ENCODE results near the gene MRTFA.
"Not testable (repeated sequence)": the region's sequence is repeated elsewhere in the genome, so short reads cannot be mapped to it uniquely, and the experiment has no call there.

Gene MRTFA

DNA sequence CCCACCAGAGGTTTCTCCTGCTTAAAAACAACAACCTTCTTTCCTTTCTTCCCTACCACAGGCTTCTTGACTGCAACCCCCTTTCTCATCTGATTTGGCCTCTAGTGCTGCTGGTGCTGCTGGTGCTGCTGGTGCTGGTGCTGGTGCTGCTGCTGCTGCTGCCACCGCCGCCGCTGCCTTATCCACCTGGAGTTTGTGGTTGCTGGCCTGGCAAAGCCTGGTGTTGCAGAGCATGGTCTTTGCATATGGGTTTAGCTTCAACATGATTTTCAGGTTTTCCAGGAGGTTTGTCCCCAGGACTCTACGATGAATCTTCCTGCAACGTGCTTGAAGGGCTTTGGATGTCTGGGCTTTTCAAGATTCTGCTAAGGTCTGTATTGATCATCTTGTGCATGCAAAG, 49.7 kb downstream of the MRTFA start:
- no peaks in the 10 kb centered on the region for H3K4me1 ChIP-seq (ENCODE audit: control insufficient read depth in 1 of 2, insufficient read depth in 2 of 2, low read length in 2 of 2)
- peaks cover 0 to 5% of the 10 kb centered on the region in 2 donors for H3K36me3 ChIP-seq (ENCODE audit: control insufficient read depth in 1 of 2, insufficient read depth in 2 of 2, low read length in 2 of 2)
- no peak overlapping the region for H3K4me3 ChIP-seq (ENCODE audit: low read depth in 1 of 2, low read length in 2 of 2)
- H3K27me3 ChIP-seq (ENCODE audit: control insufficient read depth in 1 of 2, insufficient read depth in 2 of 2, low read length in 2 of 2): no peaks in the 10 kb centered on the region
- no peak overlapping the region for H3K9ac ChIP-seq (ENCODE audit: low read depth in 1 of 2, low read length in 2 of 2)
- H3K9me3 ChIP-seq (ENCODE audit: control insufficient read depth in 1 of 2, low read length in 2 of 2): no peaks in the 10 kb centered on the region
- H3K27ac ChIP-seq (ENCODE audit: low read depth, low read length): no peak overlapping the region

DNA sequence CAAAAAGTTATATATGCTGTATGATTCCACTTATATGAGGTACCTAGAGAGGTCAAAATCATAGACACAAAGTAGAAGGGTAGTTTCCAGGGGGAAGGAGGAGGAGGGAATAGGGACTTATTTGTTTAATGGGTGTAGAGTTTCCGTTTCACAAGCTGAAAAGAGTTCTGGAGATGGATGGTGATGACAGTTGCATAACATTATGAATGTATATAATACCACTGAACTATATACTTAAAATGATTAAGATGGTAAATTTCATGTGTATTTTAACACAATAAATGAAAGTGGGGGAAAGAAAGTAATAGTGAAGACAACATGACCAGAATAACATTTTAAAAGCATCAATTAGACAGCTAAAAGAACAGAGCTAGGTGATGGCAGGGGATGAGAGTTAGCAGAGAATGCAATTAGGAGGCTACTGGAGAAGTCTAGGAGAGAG, 51.2 kb downstream of the MRTFA start:
- no peak overlapping the region for H3K27ac ChIP-seq (ENCODE audit: low read depth, low read length)
- H3K4me1 ChIP-seq (ENCODE audit: control insufficient read depth in 1 of 2, insufficient read depth in 2 of 2, low read length in 2 of 2): no peaks in the 10 kb centered on the region
- H3K36me3 ChIP-seq (ENCODE audit: control insufficient read depth in 1 of 2, insufficient read depth in 2 of 2, low read length in 2 of 2): peaks cover 0 to 5% of the 10 kb centered on the region in 2 donors
- H3K9me3 ChIP-seq (ENCODE audit: control insufficient read depth in 1 of 2, low read length in 2 of 2): no peaks in the 10 kb centered on the region
- H3K4me3 ChIP-seq (ENCODE audit: low read depth in 1 of 2, low read length in 2 of 2): no peak overlapping the region
- no peak overlapping the region for H3K9ac ChIP-seq (ENCODE audit: low read depth in 1 of 2, low read length in 2 of 2)
- H3K27me3 ChIP-seq (ENCODE audit: control insufficient read depth in 1 of 2, insufficient read depth in 2 of 2, low read length in 2 of 2): no peaks in the 10 kb centered on the region

DNA sequence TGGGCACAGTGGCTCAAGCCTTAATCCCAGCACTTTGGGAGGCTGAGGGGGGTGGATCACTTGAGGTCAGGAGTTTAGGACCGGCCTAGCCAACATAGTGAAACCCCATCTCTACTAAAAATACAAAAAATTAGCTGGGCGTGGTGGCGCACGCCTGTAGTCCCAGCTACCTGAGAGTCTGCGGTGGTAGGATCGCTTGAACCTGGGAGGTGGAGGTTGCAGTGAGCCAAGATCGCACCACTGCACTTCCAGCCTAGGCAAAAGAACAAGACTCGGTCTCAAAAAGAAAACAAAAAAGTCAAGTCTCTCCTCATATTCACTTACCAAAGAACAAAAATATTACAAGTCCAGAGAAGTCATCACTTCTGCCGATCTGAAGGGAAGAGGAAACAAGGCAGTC, 51.8 kb downstream of the MRTFA start:
- not testable (repeated sequence) for H3K36me3 ChIP-seq (ENCODE audit: control insufficient read depth in 1 of 2, insufficient read depth in 2 of 2, low read length in 2 of 2); H3K27me3 ChIP-seq (ENCODE audit: control insufficient read depth in 1 of 2, insufficient read depth in 2 of 2, low read length in 2 of 2); H3K4me3 ChIP-seq (ENCODE audit: low read depth in 1 of 2, low read length in 2 of 2); H3K4me1 ChIP-seq (ENCODE audit: control insufficient read depth in 1 of 2, insufficient read depth in 2 of 2, low read length in 2 of 2); H3K9me3 ChIP-seq (ENCODE audit: control insufficient read depth in 1 of 2, low read length in 2 of 2); H3K27ac ChIP-seq (ENCODE audit: low read depth, low read length); H3K9ac ChIP-seq (ENCODE audit: low read depth in 1 of 2, low read length in 2 of 2)

DNA sequence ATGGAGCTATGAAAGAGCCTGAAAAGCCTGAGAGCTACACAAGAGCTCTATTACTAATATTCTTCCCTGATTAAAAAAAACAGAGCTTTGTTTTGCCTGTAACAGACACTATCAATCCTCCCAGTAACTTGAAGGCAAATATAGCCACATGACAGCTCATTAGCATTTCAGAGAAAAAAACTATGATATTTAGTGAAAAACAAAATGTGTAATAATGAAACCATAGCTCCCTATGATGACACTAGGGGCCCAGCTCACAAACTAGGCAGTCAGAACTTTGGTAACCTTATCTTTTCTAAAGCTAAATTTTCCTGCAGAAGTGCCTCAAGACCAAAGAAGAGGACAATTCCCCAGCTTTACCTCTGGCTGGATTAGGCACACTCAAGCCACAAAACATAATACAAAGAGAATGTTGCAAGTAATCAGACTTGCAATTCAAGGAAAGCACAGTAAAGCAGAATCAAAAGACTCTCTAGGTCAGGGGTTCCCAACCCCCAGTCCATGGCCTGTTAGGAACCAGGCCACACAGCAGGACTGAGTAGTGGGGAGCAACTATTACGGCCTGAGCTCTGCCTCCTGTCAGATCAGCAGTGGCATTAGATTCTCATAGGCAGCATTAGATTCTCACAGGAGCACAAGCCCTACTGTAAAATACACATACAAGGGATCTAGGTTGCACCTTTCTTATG, 53.3 kb downstream of the MRTFA start:
- no peak overlapping the region for H3K9ac ChIP-seq (ENCODE audit: low read depth in 1 of 2, low read length in 2 of 2)
- H3K27ac ChIP-seq (ENCODE audit: low read depth, low read length): no peak overlapping the region
- no peaks in the 10 kb centered on the region for H3K27me3 ChIP-seq (ENCODE audit: control insufficient read depth in 1 of 2, insufficient read depth in 2 of 2, low read length in 2 of 2)
- H3K4me3 ChIP-seq (ENCODE audit: low read depth in 1 of 2, low read length in 2 of 2): no peak overlapping the region
- H3K4me1 ChIP-seq (ENCODE audit: control insufficient read depth in 1 of 2, insufficient read depth in 2 of 2, low read length in 2 of 2): no peaks in the 10 kb centered on the region
- no peaks in the 10 kb centered on the region for H3K9me3 ChIP-seq (ENCODE audit: control insufficient read depth in 1 of 2, low read length in 2 of 2)
- H3K36me3 ChIP-seq (ENCODE audit: control insufficient read depth in 1 of 2, insufficient read depth in 2 of 2, low read length in 2 of 2): peaks cover 0 to 5% of the 10 kb centered on the region in 2 donors

DNA sequence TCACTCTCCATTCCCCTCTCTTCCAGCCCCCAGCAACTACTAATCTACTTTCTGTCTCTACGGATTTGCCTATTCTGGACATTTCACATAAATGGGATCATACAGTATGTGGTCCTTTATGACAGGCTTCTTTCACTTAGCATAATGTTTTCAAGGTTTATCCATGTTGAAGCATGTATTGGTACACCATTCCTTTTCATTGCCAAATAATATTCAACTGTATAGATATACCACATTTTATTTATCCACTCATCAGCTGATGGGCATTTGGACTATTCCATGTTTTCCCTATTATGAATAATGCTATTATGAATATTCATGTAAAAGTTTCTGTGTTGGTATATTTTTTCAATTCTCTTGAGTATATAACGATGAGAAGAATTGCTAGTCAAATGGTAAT, 54.5 kb downstream of the MRTFA start:
- Histone ChIP-seq H3K27ac (ENCODE audit: low read depth, low read length) (no peak overlapping the region), H3K9ac (ENCODE audit: low read depth in 1 of 2, low read length in 2 of 2) (no peak overlapping the region), H3K4me3 (ENCODE audit: low read depth in 1 of 2, low read length in 2 of 2) (no peak overlapping the region)

DNA sequence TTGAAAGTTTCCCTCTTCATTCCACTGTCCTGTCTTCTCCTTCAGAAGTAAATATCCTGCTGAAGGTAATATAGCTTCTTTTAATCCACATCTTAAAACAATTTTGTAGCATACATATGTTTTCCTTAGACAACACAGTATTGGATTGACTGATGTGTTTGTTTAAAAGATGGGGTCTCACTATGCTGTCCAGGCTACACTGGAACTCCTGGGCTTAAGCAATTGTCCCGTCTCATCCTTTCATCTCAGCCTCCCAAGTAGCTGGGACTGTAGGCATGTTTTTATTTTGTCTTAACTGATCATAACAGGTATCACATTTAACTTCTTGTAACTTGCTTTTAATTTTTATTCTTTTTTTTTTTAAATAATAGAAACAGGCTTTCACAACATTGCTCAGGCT, 55.9 kb downstream of the MRTFA start:
- H3K4me3 ChIP-seq (ENCODE audit: low read depth in 1 of 2, low read length in 2 of 2): no peak overlapping the region
- H3K9ac ChIP-seq (ENCODE audit: low read depth in 1 of 2, low read length in 2 of 2): no peak overlapping the region
- no peaks in the 10 kb centered on the region for H3K27me3 ChIP-seq (ENCODE audit: control insufficient read depth in 1 of 2, insufficient read depth in 2 of 2, low read length in 2 of 2)
- H3K4me1 ChIP-seq (ENCODE audit: control insufficient read depth in 1 of 2, insufficient read depth in 2 of 2, low read length in 2 of 2): no peaks in the 10 kb centered on the region
- H3K27ac ChIP-seq (ENCODE audit: low read depth, low read length): no peak overlapping the region
- H3K36me3 ChIP-seq (ENCODE audit: control insufficient read depth in 1 of 2, insufficient read depth in 2 of 2, low read length in 2 of 2): no peaks in the 10 kb centered on the region
- no peaks in the 10 kb centered on the region for H3K9me3 ChIP-seq (ENCODE audit: control insufficient read depth in 1 of 2, low read length in 2 of 2)

More for the DNA sequence above, 54.5 kb downstream of the MRTFA start:
- no peaks in the 10 kb centered on the region for H3K9me3 ChIP-seq (ENCODE audit: control insufficient read depth in 1 of 2, low read length in 2 of 2)
- peaks cover 0 to 4% of the 10 kb centered on the region in 2 donors for H3K36me3 ChIP-seq (ENCODE audit: control insufficient read depth in 1 of 2, insufficient read depth in 2 of 2, low read length in 2 of 2)
- H3K27me3 ChIP-seq (ENCODE audit: control insufficient read depth in 1 of 2, insufficient read depth in 2 of 2, low read length in 2 of 2): no peaks in the 10 kb centered on the region
- H3K4me1 ChIP-seq (ENCODE audit: control insufficient read depth in 1 of 2, insufficient read depth in 2 of 2, low read length in 2 of 2): no peaks in the 10 kb centered on the region

DNA sequence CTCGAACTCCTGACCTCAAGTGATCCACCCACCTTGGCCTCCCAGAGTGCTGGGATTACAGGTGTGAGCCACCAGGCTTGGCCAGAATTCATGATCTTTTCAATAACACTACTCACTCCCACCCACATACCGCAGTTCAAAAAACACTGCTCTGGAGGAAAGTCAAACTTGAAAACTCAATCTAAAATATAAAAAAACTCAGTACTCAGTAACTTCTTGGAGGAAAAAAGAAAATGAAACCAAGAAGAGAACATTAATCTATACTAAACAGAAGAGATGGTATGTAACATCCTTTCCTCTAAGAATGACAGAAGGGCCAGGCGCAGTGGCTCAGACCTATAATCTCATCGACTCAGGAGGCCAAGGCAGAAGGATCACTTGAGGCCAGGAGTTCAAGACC, 58.3 kb downstream of the MRTFA start:
- H3K4me3 ChIP-seq (ENCODE audit: low read depth in 1 of 2, low read length in 2 of 2): no peak overlapping the region
- H3K27ac ChIP-seq (ENCODE audit: low read depth, low read length): no peak overlapping the region
- no peaks in the 10 kb centered on the region for H3K4me1 ChIP-seq (ENCODE audit: control insufficient read depth in 1 of 2, insufficient read depth in 2 of 2, low read length in 2 of 2)
- no peaks in the 10 kb centered on the region for H3K27me3 ChIP-seq (ENCODE audit: control insufficient read depth in 1 of 2, insufficient read depth in 2 of 2, low read length in 2 of 2)
- no peaks in the 10 kb centered on the region for H3K9me3 ChIP-seq (ENCODE audit: control insufficient read depth in 1 of 2, low read length in 2 of 2)
- H3K36me3 ChIP-seq (ENCODE audit: control insufficient read depth in 1 of 2, insufficient read depth in 2 of 2, low read length in 2 of 2): no peaks in the 10 kb centered on the region
- no peak overlapping the region for H3K9ac ChIP-seq (ENCODE audit: low read depth in 1 of 2, low read length in 2 of 2)

DNA sequence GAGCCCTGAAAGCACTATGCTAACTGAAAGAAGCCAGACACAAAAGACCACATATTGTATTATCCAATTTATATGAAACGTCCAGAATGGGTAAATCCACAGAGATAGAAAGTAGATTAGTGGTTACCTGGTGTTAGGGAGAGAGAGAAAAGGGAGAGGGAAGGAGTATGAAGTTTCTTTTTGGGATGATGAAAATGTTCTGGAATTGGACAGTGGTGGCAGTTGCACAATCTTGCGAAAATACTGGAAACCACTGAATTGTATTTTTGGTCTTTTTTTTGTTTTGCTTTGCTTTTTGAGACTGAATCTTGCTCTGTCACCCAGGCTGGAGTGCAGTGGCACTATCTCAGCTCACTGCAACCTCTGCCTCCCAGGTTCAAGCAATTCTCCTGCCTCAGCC, 63.5 kb downstream of the MRTFA start:
- Histone ChIP-seq H3K9ac (ENCODE audit: low read depth in 1 of 2, low read length in 2 of 2) (no peak overlapping the region), H3K4me1 (ENCODE audit: control insufficient read depth in 1 of 2, insufficient read depth in 2 of 2, low read length in 2 of 2) (no peaks in the 10 kb centered on the region), H3K36me3 (ENCODE audit: control insufficient read depth in 1 of 2, insufficient read depth in 2 of 2, low read length in 2 of 2) (peaks cover 0 to 2% of the 10 kb centered on the region in 2 donors), H3K4me3 (ENCODE audit: low read depth in 1 of 2, low read length in 2 of 2) (no peak overlapping the region), H3K27me3 (ENCODE audit: control insufficient read depth in 1 of 2, insufficient read depth in 2 of 2, low read length in 2 of 2) (no peaks in the 10 kb centered on the region), H3K27ac (ENCODE audit: low read depth, low read length) (no peak overlapping the region), H3K9me3 (ENCODE audit: control insufficient read depth in 1 of 2, low read length in 2 of 2) (peaks cover 0 to 4% of the 10 kb centered on the region in 2 donors)

DNA sequence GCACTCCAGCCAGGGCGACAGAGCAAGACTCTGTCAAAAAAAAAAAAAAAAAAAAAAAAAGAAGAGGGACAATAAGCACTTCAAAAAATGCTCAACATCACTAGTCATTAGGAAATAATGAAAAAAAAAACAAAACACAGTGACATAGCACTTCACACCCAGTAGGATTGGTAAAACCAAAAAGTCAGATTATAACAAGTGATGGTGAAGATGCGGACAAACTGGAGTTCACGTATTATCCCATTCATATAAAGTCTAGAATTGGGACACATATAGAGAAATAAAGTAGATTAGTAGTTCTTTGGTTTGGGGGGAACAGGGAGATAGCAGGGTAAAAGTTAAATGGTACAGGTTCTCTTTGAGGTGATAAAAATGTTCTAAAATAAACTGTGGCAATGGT, 64.6 kb downstream of the MRTFA start:
- Histone ChIP-seq H3K27me3 (ENCODE audit: control insufficient read depth in 1 of 2, insufficient read depth in 2 of 2, low read length in 2 of 2) (no peaks in the 10 kb centered on the region), H3K9ac (ENCODE audit: low read depth in 1 of 2, low read length in 2 of 2) (no peak overlapping the region), H3K9me3 (ENCODE audit: control insufficient read depth in 1 of 2, low read length in 2 of 2) (peaks cover 0 to 4% of the 10 kb centered on the region in 2 donors), H3K4me3 (ENCODE audit: low read depth in 1 of 2, low read length in 2 of 2) (no peak overlapping the region), H3K27ac (ENCODE audit: low read depth, low read length) (no peak overlapping the region), H3K4me1 (ENCODE audit: control insufficient read depth in 1 of 2, insufficient read depth in 2 of 2, low read length in 2 of 2) (no peaks in the 10 kb centered on the region), H3K36me3 (ENCODE audit: control insufficient read depth in 1 of 2, insufficient read depth in 2 of 2, low read length in 2 of 2) (peaks cover 0 to 2% of the 10 kb centered on the region in 2 donors)

DNA sequence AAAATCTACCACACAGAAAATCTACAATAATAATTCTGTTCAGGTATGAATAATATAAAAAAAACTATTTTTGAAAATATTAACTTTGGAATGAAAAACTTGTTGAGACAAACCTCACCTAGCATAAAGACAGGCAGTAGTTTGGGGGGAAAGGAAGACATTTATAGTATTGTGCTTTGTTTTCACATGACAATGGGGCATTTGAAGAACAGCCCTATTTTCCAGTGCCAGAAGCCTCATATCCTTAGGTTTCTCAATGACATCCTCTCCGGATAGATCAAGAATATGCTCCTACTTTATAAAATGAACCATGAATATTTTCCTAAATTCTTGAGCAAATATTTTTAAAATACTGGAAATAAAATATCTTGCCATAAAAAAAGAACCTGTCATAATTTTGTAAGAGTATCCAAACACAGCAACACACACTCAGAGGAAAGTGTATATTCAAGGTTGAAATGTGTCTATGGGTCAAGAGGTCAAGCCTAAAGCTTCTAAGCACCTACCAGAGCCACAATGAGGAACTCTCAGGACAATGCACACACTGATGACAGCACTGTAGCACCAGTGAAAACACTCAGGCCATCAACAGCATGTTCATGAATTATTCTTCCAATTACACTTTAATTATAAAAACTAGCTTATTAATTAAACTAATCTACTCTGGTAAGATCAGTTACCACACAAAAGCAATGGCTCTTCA, 68.7 kb downstream of the MRTFA start:
- Histone ChIP-seq H3K27me3 (ENCODE audit: control insufficient read depth in 1 of 2, insufficient read depth in 2 of 2, low read length in 2 of 2) (no peaks in the 10 kb centered on the region), H3K9me3 (ENCODE audit: control insufficient read depth in 1 of 2, low read length in 2 of 2) (peaks cover 0 to 4% of the 10 kb centered on the region in 2 donors), H3K4me3 (ENCODE audit: low read depth in 1 of 2, low read length in 2 of 2) (no peak overlapping the region), H3K27ac (ENCODE audit: low read depth, low read length) (no peak overlapping the region), H3K4me1 (ENCODE audit: control insufficient read depth in 1 of 2, insufficient read depth in 2 of 2, low read length in 2 of 2) (no peaks in the 10 kb centered on the region), H3K36me3 (ENCODE audit: control insufficient read depth in 1 of 2, insufficient read depth in 2 of 2, low read length in 2 of 2) (peaks cover 0 to 2% of the 10 kb centered on the region in 2 donors), H3K9ac (ENCODE audit: low read depth in 1 of 2, low read length in 2 of 2) (no peak overlapping the region)
